Fibroblast of lung (primary cell): Measurements from ENCODE around the gene USP15.

Experiments
- CTCF ChIP-seq, 2 donors: IDR thresholded peaks in 1 of 2; conservative IDR thresholded peaks in 1 of 2; 1 replicate in 1 of 2; 2 replicates in 1 of 2; pipeline ENCODE4 v1.5.1; 2011 to 2012; ENCODE audit warnings: low read length in 2 of 2, control low read depth in 1 of 2, inconsistent platforms in 1 of 2, low read depth in 1 of 2, mild to moderate bottlenecking in 1 of 2
- EZH2 ChIP-seq: IDR thresholded peaks from 2 replicates; pipeline ENCODE4 v1.5.1; 2012; ENCODE audit warnings: low read length, control low read depth, mild to moderate bottlenecking; ENCODE audit errors: missing control alignments

GRCh38 chr12:62239571-62239970, 20.6 kb upstream of the USP15 start:
- TF ChIP-seq CTCF (conservative IDR thresholded peaks at IDR 0.05 in 1 of 2, IDR thresholded peaks at IDR 0.05 in 1 of 2; ENCODE audit: low read depth in 1 of 2, low read length in 2 of 2) (no peak), EZH2 (no peak)
